HG02610 (cell line): ENCODE data around the gene RYR1.

Experiments
- ATAC-seq: cut with Tn5 transposase; IDR thresholded peaks from one replicate; pipeline ENCODE4 v1.9.1; 2021; ENCODE audit warnings: mild to moderate bottlenecking, moderate library complexity; ENCODE audit not compliant: unreplicated experiment

RYR1 gene

DNA sequence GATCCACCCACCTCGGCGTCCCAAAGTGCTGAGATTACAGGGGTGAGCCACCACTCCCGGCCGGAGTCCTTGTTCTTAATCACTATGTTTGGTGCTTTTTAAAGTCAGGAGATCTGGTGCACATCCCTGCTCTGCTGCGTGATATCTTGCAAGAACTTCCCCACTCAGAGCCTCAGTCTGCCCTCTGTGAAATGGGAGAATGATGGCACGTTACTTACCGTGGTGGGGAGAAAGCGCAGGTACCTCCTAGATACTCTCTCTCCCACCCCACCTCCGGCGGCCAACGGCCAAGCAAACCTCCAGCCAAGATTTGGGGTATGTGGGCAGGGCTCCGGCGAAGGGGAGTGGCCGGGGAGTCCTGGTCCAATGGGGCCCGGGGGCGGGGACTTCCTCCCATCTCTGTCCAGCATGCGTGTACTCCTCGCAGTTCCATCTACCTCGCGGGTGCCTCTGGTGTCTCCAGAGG, at the start of gene RYR1:
TSS of gene RYR1 (plus strand) at position 424 of the 466 bp plus-strand sequence. CDS start 139 bp downstream, outside the sequence.
- ATAC-seq, result no peak

DNA sequence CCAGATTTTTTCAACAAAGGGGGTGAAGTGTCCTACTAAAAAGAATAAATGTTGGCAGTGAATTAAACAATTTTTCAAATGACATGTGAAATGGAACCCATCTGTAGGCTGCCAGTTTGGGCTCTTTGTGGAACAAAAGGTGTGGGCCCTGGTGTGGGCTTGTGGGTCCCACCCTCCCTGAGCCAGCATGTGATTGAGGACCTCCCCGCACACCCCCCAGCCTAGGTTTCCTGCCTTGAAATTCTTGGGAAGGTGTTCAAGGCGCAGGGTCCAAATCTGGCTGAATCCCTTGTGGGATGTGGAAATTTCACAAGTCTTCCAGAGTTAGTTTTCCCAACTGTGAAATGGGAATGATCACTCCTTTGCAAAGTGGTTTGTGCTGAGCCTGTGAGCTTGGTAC, 49.7 kb upstream of the RYR1 start:
- no peak for ATAC-seq

DNA sequence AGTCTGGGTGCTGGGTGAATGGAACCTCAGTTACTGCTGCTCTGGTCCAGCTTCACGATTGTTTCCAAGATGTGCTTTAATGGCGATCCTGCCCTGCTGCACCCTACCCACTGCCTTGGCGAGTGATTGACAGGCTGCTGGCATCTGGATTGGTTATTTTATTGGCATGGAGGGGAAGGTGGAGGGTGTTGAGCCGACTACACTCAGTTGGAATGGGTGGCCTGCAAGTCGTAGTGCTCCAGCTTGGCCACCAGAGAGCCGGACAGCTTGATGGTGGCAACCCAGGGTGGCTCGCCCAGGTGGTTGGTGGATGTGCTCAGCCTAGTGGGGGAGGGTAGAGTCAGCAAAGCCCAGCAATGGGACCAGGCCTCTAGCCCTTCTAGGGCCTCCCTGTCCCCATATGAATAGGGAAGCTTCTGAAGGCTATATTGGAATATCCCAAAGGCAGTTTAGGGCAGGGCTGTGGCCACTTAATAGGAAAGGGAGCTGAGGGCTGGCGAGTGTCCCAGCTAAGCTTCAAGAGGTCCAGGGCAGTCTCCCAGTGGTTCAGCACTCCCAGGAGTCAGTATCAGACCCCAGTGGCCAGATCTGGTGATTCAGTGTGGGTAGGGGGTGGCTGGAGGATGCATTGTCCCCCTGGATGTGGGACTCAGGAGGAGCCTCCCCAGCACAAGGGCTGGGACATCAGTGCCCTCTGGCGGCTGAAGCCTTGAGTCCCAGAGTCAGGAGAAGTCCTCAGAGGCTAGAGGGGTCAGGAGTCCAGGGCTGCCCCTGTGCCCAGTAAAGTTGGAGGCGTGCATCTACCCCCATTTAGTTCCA, 49.1 kb upstream of the RYR1 start:
- ATAC-seq, result no peak

DNA sequence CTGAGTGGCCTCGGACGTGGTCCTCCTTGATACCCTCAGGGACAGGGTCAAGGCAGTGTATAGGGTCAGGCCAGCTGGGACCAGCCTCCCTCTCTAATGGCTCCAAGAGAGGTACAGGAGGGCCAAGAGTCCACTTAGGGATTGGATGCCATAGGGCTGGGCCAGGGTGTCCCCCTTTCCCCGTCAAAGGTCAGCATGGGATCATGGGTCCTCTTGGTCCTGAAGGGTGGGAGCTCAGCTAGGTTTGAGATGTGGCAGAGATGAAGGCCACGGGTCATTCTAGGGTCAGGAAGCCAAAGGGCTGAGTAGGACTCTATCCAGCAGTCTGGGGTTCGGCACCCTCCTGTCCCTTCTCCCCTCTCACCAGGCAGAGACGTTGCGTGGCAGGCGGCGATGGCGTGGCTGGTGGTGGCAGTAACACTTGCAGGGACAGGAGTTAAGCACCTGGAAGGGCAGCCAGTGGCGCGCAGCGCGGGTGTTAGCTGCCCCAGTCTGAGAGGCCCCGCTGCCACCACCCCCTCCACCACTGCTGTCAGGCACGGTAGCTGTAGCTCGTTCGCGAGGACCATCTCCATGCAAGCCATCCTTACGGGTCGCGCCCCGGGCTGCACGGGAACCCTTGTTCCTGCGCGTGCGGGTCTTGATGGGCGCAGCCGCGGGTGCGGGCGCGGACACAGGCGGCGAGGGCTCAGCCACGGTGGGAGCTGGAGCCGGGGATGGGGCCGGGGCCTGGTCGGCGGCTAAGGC, 48.3 kb upstream of the RYR1 start:
- ATAC-seq, result no peak

DNA sequence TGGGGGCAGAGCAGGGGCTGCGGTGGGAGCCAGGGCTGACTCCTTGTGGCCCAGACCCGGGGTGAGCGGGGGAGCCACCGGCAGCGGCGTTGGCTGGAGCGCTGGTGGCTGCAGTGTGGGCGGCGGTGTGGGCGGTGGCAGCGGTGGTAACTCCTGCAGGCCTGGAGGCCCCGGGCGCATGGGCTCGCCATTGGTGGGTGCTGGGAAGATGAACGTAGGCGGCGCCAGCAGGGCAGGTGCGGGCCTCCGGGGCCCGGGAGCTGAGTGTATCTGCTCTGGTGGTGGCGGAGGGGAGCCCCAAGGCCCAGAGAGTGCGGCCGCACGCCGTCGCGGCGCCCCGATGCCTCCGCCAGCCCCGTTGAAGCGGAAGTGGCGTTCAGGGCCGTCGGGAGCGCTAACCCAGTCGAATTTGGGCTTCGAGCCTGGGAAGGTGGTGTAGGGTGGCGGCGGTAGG, 47.7 kb upstream of the RYR1 start:
- ATAC-seq, result no peak

DNA sequence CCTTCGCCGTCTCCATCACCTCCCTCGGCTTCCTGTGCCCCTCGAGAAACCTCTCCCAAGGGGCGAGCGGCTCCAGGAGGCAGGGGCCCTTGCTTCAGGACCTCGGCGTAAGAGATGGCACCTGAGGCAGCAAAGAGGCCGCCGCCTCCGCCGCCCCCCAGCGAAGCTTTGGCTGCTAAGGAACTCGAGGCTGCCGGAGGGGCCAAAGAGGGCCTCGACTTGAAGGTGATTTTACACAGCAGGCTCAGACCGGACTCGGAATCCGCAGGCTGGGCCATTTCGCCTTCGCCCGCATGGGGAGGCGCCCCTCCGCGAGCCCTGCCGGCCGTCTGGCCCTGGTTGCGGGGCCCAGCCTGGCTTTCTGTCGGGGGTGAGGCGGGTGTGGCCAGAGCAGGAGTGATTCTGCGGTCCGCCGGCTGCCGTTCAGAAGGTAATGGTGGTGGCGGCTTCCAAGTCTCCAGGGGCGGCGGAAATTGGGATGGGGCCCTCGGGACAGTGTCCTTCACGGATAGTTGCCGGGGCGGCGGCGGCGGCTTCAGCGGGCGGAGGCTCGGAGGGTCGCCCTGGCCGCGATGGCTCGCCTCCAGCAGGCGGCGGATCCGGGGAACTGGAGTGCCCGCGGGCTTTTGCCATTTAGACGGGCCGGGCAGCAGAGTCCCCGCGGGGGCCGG, 47.1 kb upstream of the RYR1 start:
- no peak for ATAC-seq

DNA sequence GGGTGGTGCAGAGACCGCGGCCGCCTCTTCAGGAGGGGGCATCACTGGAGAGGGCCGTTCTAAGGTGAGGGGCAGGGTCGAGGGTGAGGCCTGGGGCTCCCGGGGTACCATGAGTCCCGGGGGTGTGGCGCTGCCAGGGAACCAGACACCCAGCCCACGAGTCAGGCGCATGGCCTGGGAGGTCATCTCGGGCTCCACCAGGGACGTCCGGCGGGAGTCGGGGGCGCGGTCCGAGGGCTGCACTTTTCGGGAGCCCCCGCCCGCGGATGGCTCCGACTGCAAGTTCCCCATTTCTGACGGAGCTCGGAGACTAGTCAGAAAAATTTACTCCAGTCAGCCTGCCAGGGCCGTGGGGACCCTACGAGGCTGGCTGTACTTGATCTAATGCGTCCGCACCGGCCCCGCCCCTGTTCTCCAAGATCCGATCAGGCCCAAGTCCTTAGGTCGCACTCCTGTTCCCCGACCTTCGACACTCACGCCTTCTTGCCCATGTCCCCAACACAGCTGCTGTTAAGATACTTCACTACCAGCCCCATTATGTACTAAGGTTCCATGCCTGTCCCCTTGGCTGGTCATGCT, 46.4 kb upstream of the RYR1 start:
- no peak for ATAC-seq

DNA sequence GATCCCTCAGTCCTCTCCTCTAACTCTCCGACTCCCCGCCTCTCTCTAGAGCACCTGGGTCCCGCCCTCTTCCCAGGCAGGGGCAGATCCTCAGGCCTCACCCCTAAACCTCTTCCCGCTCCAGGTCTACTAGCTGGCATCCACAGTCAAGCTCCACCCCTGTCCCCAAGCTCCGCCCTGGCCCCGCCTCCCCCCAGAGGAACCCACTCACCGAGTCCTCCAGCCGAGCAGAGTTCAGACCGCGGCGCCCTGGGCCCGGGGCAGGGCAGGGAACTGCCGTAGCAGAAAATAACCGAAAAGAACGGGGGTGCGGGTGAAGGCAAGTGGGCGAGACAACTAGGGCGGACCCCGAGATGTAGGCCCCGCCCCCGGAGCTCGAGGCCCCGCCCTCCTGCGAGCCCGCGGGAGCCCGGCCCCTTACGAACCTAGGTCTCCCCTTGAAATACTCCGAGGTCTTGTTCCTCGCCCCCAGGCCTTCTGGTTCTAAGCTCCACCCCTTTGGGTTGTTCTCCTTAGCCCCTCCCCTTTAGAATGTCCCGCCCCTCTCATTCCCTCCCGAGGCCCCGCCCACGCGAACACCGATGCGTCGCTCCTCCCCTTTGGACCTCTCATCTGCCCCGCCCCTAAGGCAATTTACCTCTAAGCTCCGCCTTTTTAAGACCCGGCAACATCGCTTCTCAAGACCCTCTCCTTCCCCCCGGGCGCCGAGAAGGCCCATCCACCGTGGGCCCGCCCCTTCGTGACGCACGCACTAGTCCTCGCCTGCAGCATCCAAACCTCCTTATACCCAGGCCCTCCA, 45.7 kb upstream of the RYR1 start, which contains the start of gene GGN:
TSS of gene GGN (minus strand) at position 485 of the 799 bp plus-strand sequence. CDS start 773 bp downstream, outside the sequence.
- ATAC-seq, result no peak

DNA sequence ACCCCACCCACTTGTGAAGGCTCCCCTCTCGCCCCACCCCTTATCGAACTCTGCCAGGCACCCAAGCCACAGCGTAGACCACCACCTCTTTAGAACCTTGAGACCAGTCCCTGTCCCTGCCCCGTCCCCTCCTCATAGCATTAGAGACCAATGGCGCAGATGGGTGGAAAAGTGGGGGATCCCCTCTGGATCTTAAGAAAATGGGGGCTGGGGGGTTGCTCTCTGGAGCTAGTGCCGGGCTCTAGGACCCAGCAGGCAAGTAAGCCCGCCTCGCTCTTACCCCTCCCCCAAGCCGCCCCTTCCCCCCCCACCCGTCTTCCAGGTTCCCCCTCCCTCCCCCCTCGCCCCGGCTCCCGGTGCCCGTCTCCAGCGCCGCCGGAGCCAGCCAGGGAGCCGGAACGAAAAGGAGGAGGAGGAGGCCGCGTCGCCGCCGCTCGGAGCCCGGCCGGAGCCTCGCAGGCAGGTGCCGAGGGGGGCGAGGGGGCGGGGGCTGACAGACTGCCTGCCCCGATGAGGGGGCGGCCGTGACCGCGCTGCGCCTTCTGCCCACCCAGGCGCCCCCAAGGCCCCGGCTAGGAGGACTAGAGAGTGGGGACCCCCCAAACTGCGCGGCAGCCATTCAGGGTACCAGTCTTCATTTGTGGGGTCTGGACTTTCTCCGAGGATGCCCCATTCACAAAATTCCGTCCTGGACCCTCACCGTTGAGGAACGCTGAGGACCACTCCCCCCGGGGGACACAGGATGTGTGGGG, 45.0 kb upstream of the RYR1 start, which contains the start of gene SPRED3:
TSS of gene SPRED3 (plus strand) at position 349 of the 752 bp plus-strand sequence. CDS start 1,606 bp downstream, outside the sequence.
- no peak for ATAC-seq

DNA sequence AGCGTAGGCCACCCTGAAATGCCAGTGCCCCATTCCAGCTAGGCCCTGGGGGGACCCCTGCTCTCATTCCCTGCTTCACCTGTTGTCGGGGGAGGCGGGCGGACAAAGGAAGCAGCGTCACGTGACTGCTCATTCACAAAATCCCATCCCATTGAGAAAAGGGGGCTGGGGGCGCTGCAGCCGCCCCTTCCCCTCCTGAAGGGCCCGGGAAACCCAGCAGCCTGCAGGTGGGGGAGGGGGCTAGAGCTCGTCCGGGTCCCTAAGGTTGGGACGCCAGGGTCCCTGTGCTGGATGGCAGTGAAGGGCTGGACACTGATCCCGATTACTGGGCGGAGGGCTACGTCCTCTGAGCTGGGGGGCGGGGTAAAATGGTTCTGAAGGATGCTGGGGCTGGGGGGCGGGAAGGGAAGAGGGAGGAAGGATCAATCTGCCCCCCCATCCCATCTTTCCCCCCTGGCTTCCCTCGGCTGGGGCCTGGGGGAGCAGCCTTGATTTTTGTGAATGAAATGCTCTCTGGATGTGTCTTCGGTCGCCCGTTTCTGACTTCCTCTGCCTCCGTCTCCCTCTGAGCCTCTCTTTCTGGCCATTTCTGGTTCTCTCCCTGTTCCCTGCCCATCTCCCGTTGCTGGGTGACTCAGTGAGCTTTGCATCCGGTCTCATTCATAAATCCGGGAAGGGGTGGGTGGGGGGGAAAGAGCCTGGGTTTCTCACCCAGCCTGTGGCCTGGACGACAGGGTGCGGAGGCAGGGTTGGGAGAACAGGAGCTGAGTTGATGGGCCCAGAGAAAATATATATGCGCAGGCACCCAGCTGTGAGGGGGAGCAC, 44.2 kb upstream of the RYR1 start:
- no peak for ATAC-seq

DNA sequence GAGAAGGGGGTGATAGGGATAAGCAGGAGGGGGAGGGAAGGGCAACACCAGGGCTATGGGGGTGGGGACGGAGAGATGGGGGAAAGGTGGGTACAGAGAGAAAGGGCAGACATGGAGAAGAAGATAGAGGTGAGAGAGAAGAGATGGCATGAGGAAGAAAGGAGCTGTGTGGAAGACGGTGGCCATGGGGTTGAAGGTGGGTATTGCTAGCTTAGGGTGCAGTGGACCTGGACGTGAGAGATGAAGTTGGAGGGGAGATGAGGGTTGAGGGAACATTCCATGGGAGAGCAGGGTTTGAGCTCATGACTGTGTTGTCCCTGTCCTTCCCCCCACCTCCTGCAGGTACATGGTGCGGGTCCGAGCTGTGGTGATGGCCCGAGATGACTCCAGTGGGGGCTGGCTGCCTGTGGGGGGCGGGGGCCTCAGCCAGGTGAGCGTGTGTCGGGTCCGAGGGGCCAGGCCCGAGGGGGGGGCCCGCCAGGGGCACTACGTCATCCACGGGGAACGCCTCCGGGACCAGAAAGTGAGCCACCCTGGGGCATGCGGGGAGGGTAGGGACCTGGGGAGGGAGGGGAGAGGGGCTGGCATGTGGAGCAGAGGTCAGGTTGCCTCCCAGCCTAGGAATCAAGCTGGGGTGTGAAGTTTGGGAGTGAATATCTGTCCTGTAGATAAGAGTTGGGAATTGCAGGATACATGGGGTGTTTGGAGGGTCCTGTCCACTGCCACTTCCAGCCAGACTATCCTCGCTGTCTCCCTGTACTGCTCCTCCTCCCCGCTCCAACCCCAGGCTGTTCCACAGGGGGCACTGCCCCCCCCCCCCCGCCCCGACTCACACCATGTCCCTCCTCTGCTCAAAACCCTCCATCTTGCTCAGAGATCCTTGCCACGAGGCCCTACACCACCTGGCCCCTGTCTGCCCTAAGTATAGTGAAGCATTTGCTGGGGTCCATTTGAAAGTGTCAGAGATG, 43.2 kb upstream of the RYR1 start:
- ATAC-seq, result no peak

DNA sequence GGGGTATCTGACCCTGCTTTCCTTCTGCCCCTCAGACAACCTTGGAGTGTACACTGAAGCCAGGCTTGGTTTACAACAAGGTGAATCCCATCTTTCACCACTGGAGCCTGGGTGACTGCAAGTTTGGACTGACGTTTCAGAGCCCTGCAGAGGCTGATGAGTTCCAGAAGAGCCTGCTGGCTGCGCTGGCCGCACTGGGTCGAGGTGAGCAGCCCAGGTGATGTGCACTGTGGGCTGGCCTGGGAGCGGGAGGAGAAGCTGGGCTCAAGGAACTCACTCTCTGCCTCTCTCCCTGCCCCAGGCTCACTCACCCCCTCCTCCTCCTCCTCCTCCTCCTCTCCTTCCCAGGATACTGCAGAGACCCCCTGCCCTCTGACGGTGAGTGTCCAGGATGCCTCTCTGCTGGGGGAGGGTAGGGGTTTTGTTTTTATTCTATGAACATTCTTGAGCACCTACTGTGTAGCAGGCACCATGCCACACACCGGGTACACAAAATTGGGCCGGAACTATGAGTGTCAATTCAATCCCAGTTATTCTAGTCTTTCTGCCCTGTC, 41.5 kb upstream of the RYR1 start:
- no peak for ATAC-seq

DNA sequence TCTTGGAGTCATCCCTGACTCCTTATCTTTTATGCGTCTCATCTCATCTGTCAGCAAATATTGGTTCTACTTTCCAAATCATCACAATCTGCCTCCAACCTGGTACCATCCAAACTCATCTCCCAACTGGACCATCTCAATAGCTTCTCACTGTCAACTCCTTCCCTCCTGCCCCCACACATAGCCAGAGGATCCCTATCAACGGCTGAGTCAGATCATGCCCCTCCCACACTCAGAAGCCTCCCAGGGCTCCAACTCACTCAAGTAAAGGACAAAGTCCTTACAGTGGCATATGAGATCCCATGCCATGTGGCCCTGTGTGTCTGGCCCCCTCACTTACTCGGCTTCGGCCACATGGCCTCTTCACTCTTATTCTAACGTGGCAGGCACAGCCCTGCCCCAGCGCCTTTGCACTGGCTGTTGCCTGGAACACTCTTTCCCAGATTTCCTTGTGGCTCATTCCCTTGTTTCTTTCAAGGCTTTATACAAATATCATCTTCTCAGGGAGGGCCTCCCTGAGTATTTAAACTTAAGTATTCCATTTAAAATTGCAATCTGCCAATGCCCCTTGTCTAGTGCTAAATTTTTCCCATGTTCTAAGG, 40.7 kb upstream of the RYR1 start:
- no peak for ATAC-seq

DNA sequence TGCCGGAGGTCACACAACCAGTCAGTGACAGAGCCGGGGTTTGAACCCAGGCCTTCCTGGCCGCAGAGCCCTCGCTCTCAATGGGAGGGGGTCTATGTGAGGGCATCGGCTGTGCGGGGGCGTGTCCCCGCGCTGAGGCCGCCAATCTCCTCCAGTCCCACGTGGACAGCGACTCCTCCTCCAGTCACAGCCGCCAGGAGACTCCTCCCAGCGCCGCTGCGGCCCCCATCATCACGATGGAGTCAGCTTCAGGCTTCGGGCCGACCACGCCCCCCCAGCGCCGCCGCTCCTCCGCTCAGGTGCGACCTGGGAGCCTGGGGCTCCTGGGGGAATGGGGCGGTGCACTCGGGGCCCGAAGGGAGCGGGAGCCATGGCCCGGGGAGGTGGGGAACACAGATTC, 39.0 kb upstream of the RYR1 start:
- no peak for ATAC-seq

DNA sequence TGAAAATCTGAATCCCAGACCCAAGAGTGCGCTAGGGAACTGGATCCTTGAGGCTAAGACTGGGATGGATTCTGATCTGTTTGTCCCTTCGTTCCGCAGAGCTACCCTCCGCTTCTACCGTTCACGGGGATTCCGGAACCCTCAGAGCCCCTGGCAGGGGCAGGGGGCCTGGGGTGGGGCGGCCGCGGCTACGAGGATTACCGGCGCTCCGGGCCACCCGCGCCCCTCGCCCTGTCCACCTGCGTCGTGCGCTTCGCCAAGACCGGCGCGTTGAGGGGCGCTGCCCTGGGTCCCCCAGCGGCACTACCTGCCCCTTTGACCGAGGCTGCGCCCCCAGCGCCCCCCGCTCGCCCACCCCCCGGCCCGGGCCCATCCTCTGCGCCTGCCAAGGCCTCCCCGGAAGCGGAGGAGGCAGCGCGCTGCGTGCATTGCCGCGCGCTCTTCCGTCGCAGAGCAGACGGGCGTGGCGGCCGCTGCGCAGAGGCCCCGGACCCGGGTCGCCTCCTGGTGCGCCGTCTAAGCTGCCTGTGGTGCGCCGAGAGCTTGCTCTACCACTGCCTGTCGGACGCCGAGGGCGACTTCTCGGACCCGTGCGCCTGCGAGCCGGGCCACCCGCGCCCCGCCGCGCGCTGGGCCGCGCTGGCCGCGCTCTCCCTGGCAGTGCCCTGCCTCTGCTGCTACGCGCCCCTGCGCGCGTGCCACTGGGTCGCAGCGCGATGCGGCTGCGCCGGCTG, 37.9 kb upstream of the RYR1 start:
- no peak for ATAC-seq

DNA sequence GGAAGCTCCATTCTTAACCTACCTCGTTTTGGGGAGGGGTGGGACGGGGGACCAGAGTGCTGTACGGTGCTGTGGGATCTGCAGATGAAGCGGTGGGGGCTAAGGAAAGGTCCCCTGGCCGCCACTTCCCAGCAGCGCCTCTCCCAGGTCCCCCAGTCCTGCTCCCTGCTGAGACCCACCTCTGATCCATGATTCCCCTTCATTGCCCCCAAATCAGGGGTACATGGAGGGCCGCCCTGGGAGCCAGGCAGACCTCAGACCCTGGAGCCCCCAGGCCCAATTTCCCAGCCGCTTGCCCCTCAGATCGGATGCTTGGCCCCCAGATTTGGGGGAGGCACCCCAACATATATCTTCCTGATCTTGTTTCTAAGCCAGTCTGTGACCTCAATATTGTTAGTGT, 34.4 kb upstream of the RYR1 start:
- no peak for ATAC-seq
